Measurements from ENCODE around the gene OR8I2.
"Not testable (repeated sequence)": the region's sequence is repeated elsewhere in the genome, so short reads cannot be mapped to it uniquely, and the experiment has no call there.

The OR8I2 gene

DNA sequence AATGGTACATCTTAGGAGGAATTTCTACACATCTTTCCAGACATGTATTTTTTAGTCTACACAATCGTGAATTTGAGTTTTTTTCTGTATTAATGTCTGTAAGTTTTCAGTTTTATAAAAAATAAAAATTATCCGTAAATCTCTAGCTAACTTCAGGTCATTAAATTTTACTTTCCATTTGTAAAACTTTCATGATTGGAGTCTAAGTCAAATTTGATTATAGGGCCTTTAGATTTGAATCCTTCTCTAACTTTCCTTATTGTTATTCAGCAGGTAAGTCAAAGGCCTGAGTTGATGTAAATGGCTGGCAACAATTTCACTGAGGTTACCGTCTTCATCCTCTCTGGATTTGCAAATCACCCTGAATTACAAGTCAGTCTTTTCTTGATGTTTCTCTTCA lies at the start of gene OR8I2:
Gene OR8I2, plus strand, starts transcription at position 301 of the 400 bp plus-strand sequence. Its CDS starts 0 bp downstream, at position 301.
- DNase-seq, result no peak

DNA sequence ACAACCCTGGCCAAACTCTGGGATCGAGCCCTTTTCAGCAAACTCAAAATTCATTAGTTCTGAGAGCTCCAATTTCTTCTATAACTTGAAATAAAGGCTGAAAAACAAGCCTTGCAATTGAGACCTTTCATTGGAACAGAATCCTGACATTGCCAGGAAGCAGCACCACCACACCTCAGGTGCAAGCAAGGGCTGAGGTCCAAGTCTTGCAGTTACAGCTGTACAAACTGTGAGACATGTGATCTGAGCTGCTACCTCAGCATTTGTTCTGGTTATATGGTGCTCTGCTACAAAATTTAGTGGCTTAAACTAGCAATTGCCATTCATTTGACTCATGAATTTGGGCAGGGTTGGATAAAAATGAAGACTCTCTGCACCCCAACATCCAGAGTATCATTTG lies 47.6 kb upstream of the OR8I2 start:
- no peak for DNase-seq

DNA sequence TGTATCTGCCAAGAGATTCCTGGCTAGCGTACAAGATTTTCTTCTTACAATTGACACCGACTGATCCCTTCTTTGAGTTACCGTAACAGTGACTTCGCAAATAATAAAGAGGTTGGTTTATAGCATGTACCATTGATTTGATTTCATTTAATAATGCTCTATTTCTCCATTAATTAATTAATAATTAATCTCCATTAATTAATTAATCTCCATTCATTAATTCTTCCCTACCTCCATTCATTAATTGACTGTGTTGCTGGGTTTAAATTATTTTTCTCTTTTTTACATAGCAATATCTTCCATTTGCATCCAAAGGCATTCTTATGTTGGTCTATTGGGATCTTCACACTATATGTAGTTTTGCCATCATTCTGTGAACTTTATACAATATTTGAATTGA lies 44.6 kb upstream of the OR8I2 start:
- no peak for DNase-seq

DNA sequence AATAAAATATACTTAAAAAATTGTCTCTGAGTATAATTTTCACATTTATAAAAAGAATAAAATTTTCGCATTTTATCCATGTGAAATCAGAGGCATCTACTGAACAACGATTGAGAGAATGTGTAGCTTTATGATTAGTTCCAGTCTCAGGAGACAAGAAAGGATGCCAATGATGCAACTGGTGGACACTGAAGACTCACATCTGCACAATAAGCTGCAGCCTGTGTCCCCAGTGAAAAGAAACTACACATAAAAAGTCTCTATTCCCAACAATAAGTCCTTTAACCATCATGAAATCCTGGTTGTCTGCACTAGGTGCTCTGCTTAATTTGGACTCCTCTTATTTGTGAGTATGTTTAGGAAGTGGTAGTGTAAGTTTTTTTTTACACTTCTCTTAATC lies 43.6 kb upstream of the OR8I2 start:
- DNase-seq, result no peak

DNA sequence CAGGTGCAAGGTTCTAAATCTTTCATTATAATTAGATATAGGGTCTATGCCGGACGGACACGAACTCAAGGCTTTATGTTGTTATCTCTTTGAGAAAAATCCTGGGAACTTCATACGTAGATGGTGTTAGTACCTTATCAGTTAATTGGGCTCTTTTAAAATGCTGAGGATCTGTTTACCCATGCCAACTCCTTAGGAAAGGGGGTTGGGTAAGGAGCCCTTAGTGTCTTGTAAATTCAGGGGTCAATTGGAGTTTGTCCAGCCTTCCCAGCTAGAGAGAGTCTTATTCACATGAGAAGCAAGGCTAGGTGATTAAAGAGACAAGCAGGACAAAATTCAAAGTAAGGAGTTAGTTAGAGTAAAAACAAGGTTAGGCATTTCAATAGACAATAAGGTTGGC lies 36.7 kb upstream of the OR8I2 start:
- not testable (repeated sequence) for DNase-seq

DNA sequence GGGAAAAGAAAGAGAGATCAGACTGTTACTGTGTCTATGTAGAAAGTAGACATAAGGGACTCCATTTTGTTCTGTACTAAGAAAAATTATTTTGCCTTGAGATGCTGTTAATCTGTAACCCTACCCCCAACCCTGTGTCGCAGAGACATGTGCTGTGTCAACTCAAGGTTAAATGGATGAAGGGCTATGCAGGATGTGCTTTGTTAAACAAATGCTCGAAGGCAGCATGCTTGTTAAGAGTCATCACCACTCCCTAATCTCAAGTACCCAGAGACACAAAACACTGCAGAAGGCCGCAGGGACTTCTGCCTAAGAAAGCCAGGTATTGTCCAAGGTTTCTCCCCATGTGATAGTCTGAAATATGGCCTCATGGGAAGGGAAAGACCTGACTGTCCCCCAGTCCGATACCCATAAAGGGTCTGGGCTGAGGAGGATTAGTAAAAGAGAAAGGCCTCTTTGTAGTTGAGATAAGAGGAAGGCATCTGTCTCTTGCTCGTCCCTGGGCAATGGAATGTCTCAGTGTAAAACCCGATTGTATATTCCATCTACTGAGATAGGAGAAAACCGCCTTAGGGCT lies 35.4 kb upstream of the OR8I2 start:
- not testable (repeated sequence) for DNase-seq

DNA sequence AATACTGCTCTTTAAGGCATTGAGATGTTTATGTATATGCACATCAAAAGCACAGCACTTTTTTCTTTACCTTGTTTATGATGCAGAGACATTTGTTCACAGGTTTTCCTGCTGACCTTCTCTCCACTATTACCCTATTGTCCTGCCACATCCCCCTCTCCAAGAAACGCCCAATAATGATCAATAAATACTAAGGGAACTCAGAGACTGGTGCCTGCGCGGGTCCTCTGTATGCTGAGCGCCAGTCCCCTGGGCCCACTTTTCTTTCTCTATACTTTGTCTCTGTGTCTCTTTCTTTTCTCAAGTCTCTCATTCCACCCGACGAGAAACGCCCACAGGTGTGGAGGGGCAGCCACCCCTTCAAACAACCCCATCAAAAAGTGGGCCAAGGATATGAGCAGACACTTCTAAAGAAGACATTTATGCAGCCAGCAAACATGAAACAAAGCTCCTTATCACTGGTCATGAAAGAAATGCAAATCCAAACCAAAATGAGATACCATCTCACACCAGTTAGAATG lies 34.8 kb upstream of the OR8I2 start:
- DNase-seq, result not testable (repeated sequence)

DNA sequence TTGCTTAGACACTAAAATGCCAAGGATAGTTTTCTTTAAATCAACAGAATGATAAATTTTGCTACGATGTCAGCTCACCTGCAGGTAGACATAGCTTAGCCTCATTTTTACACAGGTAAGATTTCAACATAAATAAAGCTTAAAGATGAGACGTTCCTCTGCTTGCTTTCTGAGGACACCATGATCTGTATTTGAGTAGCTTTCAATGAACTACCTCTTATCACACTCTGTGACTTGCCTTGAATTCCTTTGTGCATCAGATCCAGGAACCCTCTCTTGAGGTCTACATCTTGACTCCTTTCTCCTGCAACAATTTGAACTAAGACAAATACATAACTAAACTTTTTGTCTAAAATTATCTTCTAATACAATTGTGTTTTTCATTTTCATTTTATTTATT lies 26.1 kb upstream of the OR8I2 start:
- no peak for DNase-seq

DNA sequence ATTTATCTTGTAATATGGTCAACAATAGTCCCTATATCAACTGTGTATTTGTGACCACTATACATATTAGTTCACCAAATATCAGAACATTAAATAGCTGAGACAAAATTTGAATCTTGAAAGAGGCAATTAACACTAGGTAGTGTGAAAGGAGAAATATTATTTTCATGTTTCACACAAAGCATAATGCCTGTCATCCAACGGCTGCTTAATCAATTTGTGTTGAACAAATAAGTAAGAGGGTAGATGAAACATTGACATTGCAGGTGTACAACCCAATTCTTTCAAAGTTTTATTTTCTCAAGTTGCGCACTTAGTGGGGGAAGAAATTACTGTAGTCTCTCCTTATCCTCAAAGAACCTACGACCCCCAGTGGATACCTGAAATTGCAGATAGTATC lies 3.4 kb upstream of the OR8I2 start:
- no peak for DNase-seq

DNA sequence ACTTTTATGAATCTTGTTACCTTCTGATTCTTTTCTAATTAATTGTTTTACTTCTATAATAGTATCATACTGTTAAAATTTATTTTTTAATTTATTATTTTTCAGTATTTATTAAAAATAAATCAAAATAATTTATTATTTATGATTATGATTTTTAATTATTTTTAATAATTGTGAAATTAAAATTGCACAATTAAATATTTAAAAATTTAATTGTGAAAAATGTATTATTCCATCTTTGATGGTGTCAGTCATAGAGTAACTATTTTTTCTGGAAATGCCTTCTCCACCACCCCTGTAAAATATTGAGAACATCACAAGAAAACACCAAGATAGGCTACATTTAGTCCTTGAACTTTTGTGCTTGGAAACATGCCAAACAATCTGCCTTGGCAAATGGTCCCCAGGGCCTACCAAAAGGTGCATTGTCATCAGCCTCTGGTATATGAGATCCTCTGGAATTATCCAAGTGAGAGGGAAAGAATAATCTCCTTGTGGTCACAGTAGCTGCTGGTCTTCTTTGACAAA lies 10.2 kb downstream of the OR8I2 start, which contains the start of gene OR8H2:
Gene OR8H2, plus strand, starts transcription at position 478 of the 528 bp plus-strand sequence. CDS start 1,356 bp downstream, outside the sequence.
- no peak for DNase-seq

DNA sequence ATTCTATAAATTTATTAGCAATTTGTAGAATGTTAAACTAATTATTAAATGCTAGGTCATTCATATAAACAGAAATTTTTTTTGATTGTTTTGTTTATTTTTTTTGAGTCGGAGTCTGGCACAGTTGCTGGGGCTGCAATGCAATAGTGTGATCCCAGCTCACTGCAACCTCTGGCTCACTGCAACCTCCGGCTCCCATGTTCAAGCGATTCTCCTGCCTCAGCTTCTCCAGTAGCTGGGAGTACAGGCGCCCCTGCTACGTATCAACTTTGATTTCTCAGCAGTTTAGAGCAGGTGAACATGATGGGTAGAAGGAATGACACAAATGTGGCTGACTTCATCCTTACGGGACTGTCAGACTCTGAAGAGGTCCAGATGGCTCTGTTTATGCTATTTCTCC lies 29.0 kb downstream of the OR8I2 start, which contains the start of gene OR8H3:
Gene OR8H3, plus strand, starts transcription at position 301 of the 400 bp plus-strand sequence. Its CDS starts 0 bp downstream, at position 301.
- no peak for DNase-seq

DNA sequence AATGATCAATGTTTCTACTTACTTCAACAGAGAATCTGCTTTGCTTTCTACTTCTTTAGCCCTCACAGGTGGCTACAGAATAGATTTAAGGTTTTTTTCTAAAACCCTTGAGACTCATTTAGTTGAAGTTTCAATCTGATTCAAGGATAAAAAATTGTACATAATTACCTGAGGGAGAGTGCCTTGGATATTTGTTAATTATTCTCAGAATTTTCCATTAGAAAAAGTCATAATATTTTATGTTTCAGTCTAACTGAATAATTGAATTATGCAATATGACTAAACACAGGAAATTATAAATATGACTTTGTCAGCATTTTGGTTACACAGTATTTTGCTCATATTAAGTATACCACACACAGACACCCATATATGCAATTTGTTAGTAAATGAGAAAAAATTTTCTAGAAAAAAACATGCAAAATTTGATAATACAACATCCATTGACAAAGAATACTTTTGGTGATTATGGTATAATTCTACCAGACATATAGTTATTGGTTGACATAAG lies 47.1 kb downstream of the OR8I2 start, which contains the start of gene OR8J3:
Gene OR8J3, minus strand, starts transcription at position 51 of the 511 bp plus-strand sequence. CDS start 2,483 bp downstream, outside the sequence.
- DNase-seq, result no peak

DNA sequence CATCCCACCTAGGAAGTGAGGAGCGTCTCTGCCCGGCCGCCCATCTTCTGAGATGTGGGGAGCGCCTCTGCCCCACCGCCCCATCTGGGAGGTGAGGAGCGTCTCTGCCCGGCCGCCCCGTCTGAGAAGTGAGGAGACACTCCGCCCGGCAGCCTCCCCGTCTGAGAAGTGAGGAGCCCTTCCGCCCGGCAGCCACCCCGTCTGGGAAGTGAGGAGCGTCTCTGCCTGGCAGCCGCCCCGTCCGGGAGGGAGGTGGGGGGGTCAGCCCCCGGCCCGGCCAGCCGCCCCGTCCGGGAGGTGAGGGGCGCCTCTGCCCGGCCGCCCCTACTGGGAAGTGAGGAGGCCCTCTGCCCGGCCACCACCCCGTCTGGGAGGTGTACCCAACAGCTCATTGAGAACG lies 50.6 kb downstream of the OR8I2 start:
- not testable (repeated sequence) for DNase-seq
